Measurements from ENCODE around the gene MTMR10. TPM values are rescaled to one million over a fixed set of nuclear protein-coding genes. Genes with fewer than 3 reads are reported as not detected.

MTMR10 gene
- total and polyA plus RNA-seq, 9 donors = 14.1 to 35.8 (median 23.4) TPM

DNA sequence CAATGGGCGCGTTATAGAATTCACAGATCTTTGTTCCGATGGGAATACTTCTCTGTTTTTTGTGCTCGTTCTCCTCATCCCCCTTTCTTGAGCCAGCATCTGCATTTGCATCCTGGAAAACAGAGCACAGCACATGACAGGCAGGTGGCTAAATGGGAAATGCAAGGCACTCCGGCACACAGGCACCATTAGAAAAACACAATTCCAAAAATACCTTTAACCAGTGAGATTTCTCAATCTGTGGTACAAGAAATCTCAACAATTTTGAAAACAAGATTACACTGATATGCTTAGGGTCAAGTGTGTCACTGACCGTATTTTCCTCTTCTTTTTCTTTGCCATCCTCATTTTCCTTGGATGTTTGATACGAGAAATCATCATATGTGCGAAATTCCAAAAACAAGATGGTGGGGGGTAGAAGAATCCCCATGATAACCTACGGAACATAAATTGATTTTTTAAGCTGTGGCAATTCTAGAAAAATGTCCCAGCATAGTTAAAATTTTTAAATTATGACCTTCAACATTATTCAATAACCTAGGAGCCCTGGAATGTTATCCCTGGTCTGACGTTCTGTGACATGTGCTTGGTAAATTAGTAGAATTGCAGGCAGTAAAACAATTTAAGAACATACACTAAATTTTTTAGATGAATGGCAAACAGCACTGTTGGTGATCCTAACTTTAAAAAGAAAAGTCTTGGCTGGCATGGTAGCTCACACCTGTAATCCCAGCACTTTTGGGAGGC lies 46.5 kb upstream of the MTMR10 start:
- TF ChIP-seq, protein P1, sequence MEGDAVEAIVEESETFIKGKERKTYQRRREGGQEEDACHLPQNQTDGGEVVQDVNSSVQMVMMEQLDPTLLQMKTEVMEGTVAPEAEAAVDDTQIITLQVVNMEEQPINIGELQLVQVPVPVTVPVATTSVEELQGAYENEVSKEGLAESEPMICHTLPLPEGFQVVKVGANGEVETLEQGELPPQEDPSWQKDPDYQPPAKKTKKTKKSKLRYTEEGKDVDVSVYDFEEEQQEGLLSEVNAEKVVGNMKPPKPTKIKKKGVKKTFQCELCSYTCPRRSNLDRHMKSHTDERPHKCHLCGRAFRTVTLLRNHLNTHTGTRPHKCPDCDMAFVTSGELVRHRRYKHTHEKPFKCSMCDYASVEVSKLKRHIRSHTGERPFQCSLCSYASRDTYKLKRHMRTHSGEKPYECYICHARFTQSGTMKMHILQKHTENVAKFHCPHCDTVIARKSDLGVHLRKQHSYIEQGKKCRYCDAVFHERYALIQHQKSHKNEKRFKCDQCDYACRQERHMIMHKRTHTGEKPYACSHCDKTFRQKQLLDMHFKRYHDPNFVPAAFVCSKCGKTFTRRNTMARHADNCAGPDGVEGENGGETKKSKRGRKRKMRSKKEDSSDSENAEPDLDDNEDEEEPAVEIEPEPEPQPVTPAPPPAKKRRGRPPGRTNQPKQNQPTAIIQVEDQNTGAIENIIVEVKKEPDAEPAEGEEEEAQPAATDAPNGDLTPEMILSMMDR (IDR thresholded peaks at IDR 0.05) = no peak
- TF ChIP-seq EP300 (IDR thresholded peaks at IDR 0.05) (no peak), POLR2A (IDR thresholded peaks at IDR 0.05) (no peak)
- H3K4me3 ChIP-seq = no peak overlapping the region
- DNase-seq = no peak
- H3K36me3 ChIP-seq = no peaks in the 10 kb centered on the region
- H3K27ac ChIP-seq = no peak overlapping the region
- intact Hi-C loops (cut with DNase I) = no loop called here
- H3K9me3 ChIP-seq = no peaks in the 10 kb centered on the region
- H3K4me1 ChIP-seq (ENCODE audit: insufficient read depth) = no peaks in the 10 kb centered on the region
- WGBS, 3 donors = 94% methylated on average over 10 of the region's 10 CpGs
- H3K27me3 ChIP-seq = no peaks in the 10 kb centered on the region

DNA sequence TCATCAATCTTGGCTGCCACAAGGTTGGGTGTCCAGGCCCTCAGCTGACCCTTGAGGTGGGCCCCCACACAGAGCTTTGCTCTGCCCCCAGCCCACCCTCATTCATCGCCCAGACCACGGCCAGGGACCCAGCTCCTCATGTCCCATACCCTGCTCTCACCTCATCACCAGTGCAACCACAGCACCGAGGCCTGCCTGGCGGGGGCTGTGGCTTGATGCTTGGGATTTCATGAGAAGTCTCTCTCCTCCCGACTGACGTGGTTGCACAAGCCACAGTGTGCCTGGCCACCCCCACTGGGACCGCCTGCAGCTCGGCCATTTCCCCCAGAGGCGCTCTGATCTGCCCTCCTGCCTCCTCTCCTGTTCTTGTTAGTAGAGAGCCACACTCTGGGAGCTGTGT lies 45.4 kb upstream of the MTMR10 start:
- TF ChIP-seq EP300 (IDR thresholded peaks at IDR 0.05) (no peak), POLR2A (IDR thresholded peaks at IDR 0.05) (no peak)
- TF ChIP-seq, protein P1 (IDR thresholded peaks at IDR 0.05) = no peak
- Histone ChIP-seq H3K4me3 (no peak overlapping the region), H3K9me3 (no peaks in the 10 kb centered on the region), H3K27ac (no peak overlapping the region), H3K36me3 (no peaks in the 10 kb centered on the region), H3K27me3 (no peaks in the 10 kb centered on the region), H3K4me1 (ENCODE audit: insufficient read depth) (peaks cover 2% of the 10 kb centered on the region)
- no peak for DNase-seq
- 94 to 96% (median 95%) methylated on average over 9 of the region's 9 CpGs for WGBS, 3 donors
- intact Hi-C loops (cut with DNase I) = no loop called here

DNA sequence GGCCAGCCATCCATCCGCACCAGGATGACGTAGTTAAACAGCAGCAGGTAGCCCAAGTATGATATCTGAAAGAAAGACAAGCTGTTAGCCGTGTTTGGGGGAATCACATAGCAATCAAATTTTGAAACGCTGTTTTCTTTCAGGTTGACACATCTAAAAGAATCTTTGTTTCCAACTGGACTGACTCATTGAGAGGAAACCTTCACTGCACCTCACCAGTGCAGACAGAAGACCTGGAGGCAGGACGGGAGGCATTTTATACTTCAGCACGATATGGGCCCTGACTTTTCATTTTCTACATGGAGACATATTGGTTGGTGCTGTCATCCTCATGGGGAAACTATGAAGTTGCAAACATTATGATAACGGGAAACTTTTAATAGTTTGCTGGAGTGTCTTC lies 44.2 kb upstream of the MTMR10 start:
- WGBS, 3 donors = 68 to 79% (median 69%) methylated on average over 7 of the region's 7 CpGs
- Histone ChIP-seq H3K4me3 (no peak overlapping the region), H3K4me1 (ENCODE audit: insufficient read depth) (peaks cover 2% of the 10 kb centered on the region), H3K27me3 (no peaks in the 10 kb centered on the region), H3K27ac (no peak overlapping the region), H3K36me3 (no peaks in the 10 kb centered on the region), H3K9me3 (no peaks in the 10 kb centered on the region)
- intact Hi-C loops (cut with DNase I) = no loop called here
- DNase-seq = no peak
- TF ChIP-seq, protein P1 (IDR thresholded peaks at IDR 0.05) = no peak
- TF ChIP-seq POLR2A (IDR thresholded peaks at IDR 0.05) (no peak), EP300 (IDR thresholded peaks at IDR 0.05) (no peak)

DNA sequence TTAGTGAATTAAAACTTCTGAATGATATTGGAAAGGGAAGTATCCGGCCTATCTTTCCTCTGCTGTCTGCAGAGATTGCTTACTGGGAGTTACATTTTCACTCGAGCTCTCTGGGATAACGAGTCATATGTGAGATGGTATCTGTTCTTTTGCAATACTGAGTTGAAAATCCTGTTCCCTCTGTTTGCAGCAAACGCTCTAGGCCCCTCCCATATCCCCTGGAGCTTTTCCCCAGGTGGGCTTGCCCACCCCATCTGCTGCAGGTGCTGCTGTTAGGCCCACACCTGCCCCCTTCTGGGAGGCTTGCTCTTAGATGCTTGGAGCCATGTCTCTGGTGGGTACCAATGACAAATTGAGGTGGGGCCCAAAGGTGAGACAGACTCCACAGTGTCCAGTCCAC lies 42.7 kb upstream of the MTMR10 start:
- H3K4me3 ChIP-seq = no peak overlapping the region
- intact Hi-C loops (cut with DNase I) = no loop called here
- no peak for TF ChIP-seq POLR2A (IDR thresholded peaks at IDR 0.05)
- TF ChIP-seq, protein P1 (IDR thresholded peaks at IDR 0.05) = no peak
- no peak for TF ChIP-seq EP300 (IDR thresholded peaks at IDR 0.05)
- peaks cover 2% of the 10 kb centered on the region for H3K4me1 ChIP-seq (ENCODE audit: insufficient read depth)
- H3K27me3 ChIP-seq = no peaks in the 10 kb centered on the region
- no peak for DNase-seq
- H3K9me3 ChIP-seq = no peaks in the 10 kb centered on the region
- WGBS, 3 donors = 58 to 64% (median 59%) methylated on average over 4 of the region's 4 CpGs
- H3K36me3 ChIP-seq = no peaks in the 10 kb centered on the region
- no peak overlapping the region for H3K27ac ChIP-seq

Data from ovary (tissue), 9 donors.